K562 (cell line): ENCODE data around the gene HPS1. TPM values are rescaled to one million over a fixed set of nuclear protein-coding genes. Genes with fewer than 3 reads are reported as not detected.

Experiments used
- CHD4 ChIP-seq: fragments of 200-600 bp; sonication (generic); IDR thresholded peaks from 3 replicates; pipeline ENCODE4 v1.6.1; 2012; ENCODE audit warnings: low read depth, mild to moderate bottlenecking, mixed read lengths, low read length, inconsistent platforms; ENCODE audit not compliant: insufficient read depth, insufficient replicate concordance, poor library complexity, severe bottlenecking
- ELF1 ChIP-seq: fragments of 200-800 bp; sonication (Bioruptor generic); IDR thresholded peaks from 2 replicates; pipeline ENCODE4 v1.6.1; 2016; ENCODE audit warnings: missing genetic modification characterization, missing compliant biosample characterization
- LCOR ChIP-seq: sonication (generic); formaldehyde crosslinking; IDR thresholded peaks from 2 replicates; pipeline ENCODE4 v1.8.0; 2022; ENCODE audit warnings: mild to moderate bottlenecking, missing genetic modification reagents
- SAFB ChIP-seq: fragments of 200-400 bp; formaldehyde crosslinking; IDR thresholded peaks from 2 replicates; pipeline ENCODE4 v1.6.1; 2017; ENCODE audit warnings: low read depth, low read length, borderline replicate concordance
- TARDBP ChIP-seq: fragments of 450-650 bp; IDR thresholded peaks from 2 replicates; pipeline ENCODE4 v1.6.1; 2016
- TEAD4 ChIP-seq, 2 experiments: sonication (generic) in 1 of 2; formaldehyde crosslinking in 1 of 2; IDR thresholded peaks; 2 replicates each; pipeline versions ENCODE4 v1.6.1 to v1.8.0; 2012 to 2022; ENCODE audit warnings: borderline replicate concordance in 1 of 2, inconsistent platforms in 1 of 2, low read length in 1 of 2, mild to moderate bottlenecking in 1 of 2, missing genetic modification reagents in 1 of 2
- polyA plus RNA-seq, 8 experiments: library from polyadenylated mRNA; depleted of rRNA in 4 of 8; stranded (reverse) in 5 of 8; unstranded in 3 of 8; fragments of >200 nt; fragmentation: Nextera tagmentation in 2 of 8; fragmentation: Illumina TruSeq in 1 of 8; extraction: Ambion mirVana in 2 of 8; extraction: Trizol in 1 of 8; gene quantifications; 2 replicates each; pipeline versions ENCODE4 v1.2.1 to v1.2.3, GENCODE V29; 2011 to 2014; ENCODE audit warnings: inconsistent platforms in 1 of 8, missing spikeins in 1 of 8
- total RNA-seq, 7 experiments: library from RNA; depleted of rRNA in 6 of 7; stranded (reverse); fragments of >200 nt in 6 of 7; fragmentation: Illumina TruSeq in 2 of 7; extraction: Trizol in 2 of 7; gene quantifications; 2 replicates each; pipeline versions ENCODE4 v1.2.1 to v1.2.3, GENCODE V29; 2011 to 2021; ENCODE audit warnings: low replicate concordance in 1 of 7
- TF ChIP-seq, protein P1 (sequence below): IDR thresholded peaks from 3 replicates; pipeline ENCODE4 v1.6.1; 2011; ENCODE audit warnings: borderline replicate concordance, mild to moderate bottlenecking; ENCODE audit not compliant: insufficient read length, insufficient read depth
- TF ChIP-seq, protein P2 (sequence below): fragments of 450-650 bp; IDR thresholded peaks from 2 replicates; pipeline ENCODE4 v1.6.1; 2016; ENCODE audit warnings: low read depth
- TF ChIP-seq, protein P3 (sequence below): fragments of 250-450 bp; sonication (Bioruptor Pico); IDR thresholded peaks from 2 replicates; pipeline ENCODE4 v1.8.0; 2021; ENCODE audit warnings: moderate library complexity, mild to moderate bottlenecking, inconsistent platforms
- TF ChIP-seq, protein P4 (sequence below): sonication (generic); formaldehyde crosslinking; IDR thresholded peaks from 2 replicates; pipeline ENCODE4 v1.8.0; 2023; ENCODE audit warnings: missing genetic modification reagents, mild to moderate bottlenecking, borderline replicate concordance

The HPS1 gene
- total and polyA plus RNA-seq, 9 of the 15 experiments (the other 6 are each of a cell fraction or from before 2014, with no cell fraction given): 18.1 to 43.6 (median 26.3) TPM

DNA sequence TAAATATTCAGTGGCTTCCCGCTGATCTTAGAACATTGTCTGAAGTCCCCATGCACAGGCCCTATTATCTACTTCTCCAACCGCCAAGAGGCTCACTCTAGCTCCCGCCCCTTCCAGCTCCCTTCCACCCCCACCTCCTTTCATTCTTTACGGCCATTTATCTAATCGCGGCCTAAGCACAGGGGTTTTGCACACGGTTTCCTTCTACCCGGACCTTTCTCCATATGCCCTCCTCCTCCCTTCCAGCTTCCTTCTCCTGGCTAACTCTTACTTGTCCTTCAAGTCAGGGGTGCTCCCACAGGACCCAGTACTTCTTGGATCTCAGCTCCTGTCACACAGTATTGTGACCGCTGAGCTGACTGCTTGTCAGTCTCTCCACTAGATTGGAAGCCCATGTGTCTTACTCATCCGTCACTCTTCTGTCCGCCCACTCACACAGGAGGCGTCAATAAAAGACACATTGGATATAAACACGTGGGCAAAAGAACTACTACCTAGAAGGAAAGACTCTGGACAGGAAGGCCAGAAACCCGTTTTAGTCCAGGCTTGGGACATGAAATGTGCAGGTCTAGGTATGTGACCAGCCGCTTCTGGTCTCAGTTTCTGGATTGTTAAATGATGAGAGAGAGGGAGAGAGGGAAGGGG lies 20.2 kb upstream of the HPS1 start (continued):
- TF ChIP-seq, protein P1, sequence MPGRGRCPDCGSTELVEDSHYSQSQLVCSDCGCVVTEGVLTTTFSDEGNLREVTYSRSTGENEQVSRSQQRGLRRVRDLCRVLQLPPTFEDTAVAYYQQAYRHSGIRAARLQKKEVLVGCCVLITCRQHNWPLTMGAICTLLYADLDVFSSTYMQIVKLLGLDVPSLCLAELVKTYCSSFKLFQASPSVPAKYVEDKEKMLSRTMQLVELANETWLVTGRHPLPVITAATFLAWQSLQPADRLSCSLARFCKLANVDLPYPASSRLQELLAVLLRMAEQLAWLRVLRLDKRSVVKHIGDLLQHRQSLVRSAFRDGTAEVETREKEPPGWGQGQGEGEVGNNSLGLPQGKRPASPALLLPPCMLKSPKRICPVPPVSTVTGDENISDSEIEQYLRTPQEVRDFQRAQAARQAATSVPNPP: no peak
- TF ChIP-seq, protein P2, sequence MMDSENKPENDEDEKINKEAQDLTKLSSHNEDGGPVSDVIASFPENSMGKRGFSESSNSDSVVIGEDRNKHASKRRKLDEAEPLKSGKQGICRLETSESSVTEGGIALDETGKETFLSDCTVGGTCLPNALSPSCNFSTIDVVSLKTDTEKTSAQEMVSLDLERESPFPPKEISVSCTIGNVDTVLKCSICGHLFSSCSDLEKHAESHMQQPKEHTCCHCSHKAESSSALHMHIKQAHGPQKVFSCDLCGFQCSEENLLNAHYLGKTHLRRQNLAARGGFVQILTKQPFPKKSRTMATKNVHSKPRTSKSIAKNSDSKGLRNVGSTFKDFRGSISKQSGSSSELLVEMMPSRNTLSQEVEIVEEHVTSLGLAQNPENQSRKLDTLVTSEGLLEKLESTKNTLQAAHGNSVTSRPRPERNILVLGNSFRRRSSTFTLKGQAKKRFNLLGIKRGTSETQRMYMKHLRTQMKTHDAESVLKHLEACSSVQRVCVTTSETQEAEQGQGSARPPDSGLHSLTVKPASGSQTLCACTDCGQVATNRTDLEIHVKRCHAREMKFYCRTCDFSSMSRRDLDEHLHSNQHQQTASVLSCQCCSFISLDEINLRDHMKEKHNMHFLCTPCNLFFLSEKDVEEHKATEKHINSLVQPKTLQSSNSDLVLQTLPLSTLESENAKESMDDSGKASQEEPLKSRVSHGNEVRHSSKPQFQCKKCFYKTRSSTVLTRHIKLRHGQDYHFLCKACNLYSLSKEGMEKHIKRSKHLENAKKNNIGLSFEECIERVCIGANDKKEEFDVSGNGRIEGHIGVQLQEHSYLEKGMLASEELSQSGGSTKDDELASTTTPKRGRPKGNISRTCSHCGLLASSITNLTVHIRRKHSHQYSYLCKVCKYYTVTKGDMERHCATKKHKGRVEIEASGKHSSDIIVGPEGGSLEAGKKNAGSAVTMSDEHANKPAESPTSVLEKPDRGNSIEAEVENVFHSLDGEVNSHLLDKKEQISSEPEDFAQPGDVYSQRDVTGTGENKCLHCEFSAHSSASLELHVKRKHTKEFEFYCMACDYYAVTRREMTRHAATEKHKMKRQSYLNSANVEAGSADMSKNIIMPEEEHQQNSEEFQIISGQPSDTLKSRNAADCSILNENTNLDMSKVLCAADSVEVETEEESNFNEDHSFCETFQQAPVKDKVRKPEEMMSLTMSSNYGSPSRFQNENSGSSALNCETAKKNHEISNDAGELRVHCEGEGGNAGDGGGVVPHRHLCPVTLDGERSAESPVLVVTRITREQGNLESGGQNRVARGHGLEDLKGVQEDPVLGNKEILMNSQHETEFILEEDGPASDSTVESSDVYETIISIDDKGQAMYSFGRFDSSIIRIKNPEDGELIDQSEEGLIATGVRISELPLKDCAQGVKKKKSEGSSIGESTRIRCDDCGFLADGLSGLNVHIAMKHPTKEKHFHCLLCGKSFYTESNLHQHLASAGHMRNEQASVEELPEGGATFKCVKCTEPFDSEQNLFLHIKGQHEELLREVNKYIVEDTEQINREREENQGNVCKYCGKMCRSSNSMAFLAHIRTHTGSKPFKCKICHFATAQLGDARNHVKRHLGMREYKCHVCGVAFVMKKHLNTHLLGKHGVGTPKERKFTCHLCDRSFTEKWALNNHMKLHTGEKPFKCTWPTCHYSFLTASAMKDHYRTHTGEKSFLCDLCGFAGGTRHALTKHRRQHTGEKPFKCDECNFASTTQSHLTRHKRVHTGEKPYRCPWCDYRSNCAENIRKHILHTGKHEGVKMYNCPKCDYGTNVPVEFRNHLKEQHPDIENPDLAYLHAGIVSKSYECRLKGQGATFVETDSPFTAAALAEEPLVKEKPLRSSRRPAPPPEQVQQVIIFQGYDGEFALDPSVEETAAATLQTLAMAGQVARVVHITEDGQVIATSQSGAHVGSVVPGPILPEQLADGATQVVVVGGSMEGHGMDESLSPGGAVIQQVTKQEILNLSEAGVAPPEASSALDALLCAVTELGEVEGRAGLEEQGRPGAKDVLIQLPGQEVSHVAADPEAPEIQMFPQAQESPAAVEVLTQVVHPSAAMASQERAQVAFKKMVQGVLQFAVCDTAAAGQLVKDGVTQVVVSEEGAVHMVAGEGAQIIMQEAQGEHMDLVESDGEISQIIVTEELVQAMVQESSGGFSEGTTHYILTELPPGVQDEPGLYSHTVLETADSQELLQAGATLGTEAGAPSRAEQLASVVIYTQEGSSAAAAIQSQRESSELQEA: no peak
- TF ChIP-seq TEAD4 (IDR thresholded peaks at IDR 0.05; ENCODE audit: low read length) (0 out of 2 replicates have a peak, but pooled peaks have one; percentile 5), TEAD4 (CRISPR knock-in tag; IDR thresholded peaks at IDR 0.05; ENCODE audit: borderline replicate concordance) (no peak), TARDBP (no peak), SAFB (no peak), CHD4 (no peak), ELF1 (tag) (0 out of 2 replicates have a peak, but pooled peaks have one; percentile 12), LCOR (CRISPR knock-in tag) (0 out of 2 replicates have a peak, but pooled peaks have one; percentile 56)
- TF ChIP-seq, protein P3, sequence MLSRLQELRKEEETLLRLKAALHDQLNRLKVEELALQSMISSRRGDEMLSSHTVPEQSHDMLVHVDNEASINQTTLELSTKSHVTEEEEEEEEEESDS (CRISPR knock-in tag): no peak
- TF ChIP-seq, protein P4, sequence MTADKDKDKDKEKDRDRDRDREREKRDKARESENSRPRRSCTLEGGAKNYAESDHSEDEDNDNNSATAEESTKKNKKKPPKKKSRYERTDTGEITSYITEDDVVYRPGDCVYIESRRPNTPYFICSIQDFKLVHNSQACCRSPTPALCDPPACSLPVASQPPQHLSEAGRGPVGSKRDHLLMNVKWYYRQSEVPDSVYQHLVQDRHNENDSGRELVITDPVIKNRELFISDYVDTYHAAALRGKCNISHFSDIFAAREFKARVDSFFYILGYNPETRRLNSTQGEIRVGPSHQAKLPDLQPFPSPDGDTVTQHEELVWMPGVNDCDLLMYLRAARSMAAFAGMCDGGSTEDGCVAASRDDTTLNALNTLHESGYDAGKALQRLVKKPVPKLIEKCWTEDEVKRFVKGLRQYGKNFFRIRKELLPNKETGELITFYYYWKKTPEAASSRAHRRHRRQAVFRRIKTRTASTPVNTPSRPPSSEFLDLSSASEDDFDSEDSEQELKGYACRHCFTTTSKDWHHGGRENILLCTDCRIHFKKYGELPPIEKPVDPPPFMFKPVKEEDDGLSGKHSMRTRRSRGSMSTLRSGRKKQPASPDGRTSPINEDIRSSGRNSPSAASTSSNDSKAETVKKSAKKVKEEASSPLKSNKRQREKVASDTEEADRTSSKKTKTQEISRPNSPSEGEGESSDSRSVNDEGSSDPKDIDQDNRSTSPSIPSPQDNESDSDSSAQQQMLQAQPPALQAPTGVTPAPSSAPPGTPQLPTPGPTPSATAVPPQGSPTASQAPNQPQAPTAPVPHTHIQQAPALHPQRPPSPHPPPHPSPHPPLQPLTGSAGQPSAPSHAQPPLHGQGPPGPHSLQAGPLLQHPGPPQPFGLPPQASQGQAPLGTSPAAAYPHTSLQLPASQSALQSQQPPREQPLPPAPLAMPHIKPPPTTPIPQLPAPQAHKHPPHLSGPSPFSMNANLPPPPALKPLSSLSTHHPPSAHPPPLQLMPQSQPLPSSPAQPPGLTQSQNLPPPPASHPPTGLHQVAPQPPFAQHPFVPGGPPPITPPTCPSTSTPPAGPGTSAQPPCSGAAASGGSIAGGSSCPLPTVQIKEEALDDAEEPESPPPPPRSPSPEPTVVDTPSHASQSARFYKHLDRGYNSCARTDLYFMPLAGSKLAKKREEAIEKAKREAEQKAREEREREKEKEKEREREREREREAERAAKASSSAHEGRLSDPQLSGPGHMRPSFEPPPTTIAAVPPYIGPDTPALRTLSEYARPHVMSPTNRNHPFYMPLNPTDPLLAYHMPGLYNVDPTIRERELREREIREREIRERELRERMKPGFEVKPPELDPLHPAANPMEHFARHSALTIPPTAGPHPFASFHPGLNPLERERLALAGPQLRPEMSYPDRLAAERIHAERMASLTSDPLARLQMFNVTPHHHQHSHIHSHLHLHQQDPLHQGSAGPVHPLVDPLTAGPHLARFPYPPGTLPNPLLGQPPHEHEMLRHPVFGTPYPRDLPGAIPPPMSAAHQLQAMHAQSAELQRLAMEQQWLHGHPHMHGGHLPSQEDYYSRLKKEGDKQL (CRISPR knock-in tag): no peak
